ENCODE data around the gene DBR1. TPM values are rescaled to one million over a fixed set of nuclear protein-coding genes. Genes with fewer than 3 reads are reported as not detected.

Gene DBR1
- total and polyA plus RNA-seq, 2 of the 4 experiments (the other 2 are of a cell fraction), result 7.6 to 12.5 TPM

DNA sequence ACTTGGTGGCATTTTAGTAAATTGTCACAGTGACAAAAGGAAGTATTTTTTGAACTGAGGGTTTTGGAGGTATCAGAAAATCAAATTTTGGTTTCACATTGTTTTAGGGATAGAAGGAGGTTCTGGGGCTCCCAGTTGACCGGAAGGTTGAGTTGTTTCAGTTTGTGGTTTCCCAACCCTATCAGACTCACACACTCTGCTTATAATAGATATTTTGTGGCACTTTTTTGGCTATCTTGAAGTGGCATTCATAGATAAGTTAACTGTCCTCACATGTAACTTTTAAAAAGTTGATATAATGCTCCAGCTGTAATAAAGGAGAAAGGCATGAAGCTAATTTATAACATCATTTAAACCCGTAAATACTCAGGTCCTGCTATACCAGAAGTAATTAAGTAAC, 25.1 kb upstream of the DBR1 start:
- no peak overlapping the region for H4K5ac ChIP-seq (ENCODE audit: low read depth, low read length)
- no TSS peak for BruUV-seq (replicated peaks)
- peaks cover 14 to 64% of the 10 kb centered on the region in 2 experiments for H3K79me1 ChIP-seq (ENCODE audit: low read depth in 1 of 2, low read length in 2 of 2)
- CTCF ChIA-PET, result no interaction called here
- ATAC-seq (ENCODE audit: low read depth), result no peak
- TF ChIP-seq MXI1 (IDR thresholded peaks at IDR 0.05; ENCODE audit: borderline replicate concordance, low read depth, low read length) (no peak), CHD1 (IDR thresholded peaks at IDR 0.05; ENCODE audit: low read depth, low read length) (no peak), MAZ (IDR thresholded peaks at IDR 0.05; ENCODE audit: borderline replicate concordance, low read depth, low read length) (no peak)
- no peak overlapping the region for H4K91ac ChIP-seq (ENCODE audit: insufficient read depth, low read depth, low read length)
- H4K8ac ChIP-seq (ENCODE audit: low read depth in 2 of 2, low read length in 2 of 2), result no peak overlapping the region
- H2AK9ac ChIP-seq (replicated peaks; ENCODE audit: low read depth, low read length, poor library complexity), result no peak overlapping the region
- no peak overlapping the region for H3K9ac ChIP-seq (ENCODE audit: low read depth, low read length)
- no peak overlapping the region for H2AK5ac ChIP-seq (ENCODE audit: low read depth, low read length)
- no peak overlapping the region for H3K18ac ChIP-seq (ENCODE audit: low read depth, low read length)
- intact Hi-C loops (cut with micrococcal nuclease) (no loop called here), dilution Hi-C loops (cut with HindIII; ENCODE audit: low sequenced_read_pairs, unreplicated experiment) (no loop called here), in situ Hi-C loops (cut with MboI; ENCODE audit: low sequenced_read_pairs) (no loop called here)
- H3K27ac ChIP-seq (ENCODE audit: insufficient read depth, low read length), result no peak overlapping the region
- H3K56ac ChIP-seq (ENCODE audit: extremely low read depth, insufficient read depth, low read length), result no peak overlapping the region
- H3K4me1 ChIP-seq (ENCODE audit: control insufficient read depth, insufficient read depth, low read length), result no peaks in the 10 kb centered on the region
- H3K36me3 ChIP-seq (ENCODE audit: control insufficient read depth, insufficient read depth, low read length), result no peaks in the 10 kb centered on the region; the same call in 1 of the 2 replicates
- H3K27me3 ChIP-seq (ENCODE audit: control insufficient read depth, insufficient read depth, low read length), result no peaks in the 10 kb centered on the region
- H2AFZ ChIP-seq (replicated peaks; ENCODE audit: low read length, poor library complexity), result no peak overlapping the region
- no peak overlapping the region for H3K4me2 ChIP-seq (ENCODE audit: low read depth, low read length)
- no peaks in the 10 kb centered on the region for H3K9me3 ChIP-seq (ENCODE audit: control insufficient read depth, insufficient read depth, low read length)
- DNase-seq, result no peak
- no peak overlapping the region for H3K14ac ChIP-seq (replicated peaks; ENCODE audit: low read depth, low read length)
- H3K9me1 ChIP-seq (ENCODE audit: insufficient read depth, low read length), result peaks cover 8% of the 10 kb centered on the region
- no peak overlapping the region for H2BK15ac ChIP-seq (ENCODE audit: low read depth, low read length)
- H4K20me1 ChIP-seq (ENCODE audit: insufficient read depth, low read length), result peaks cover 63% of the 10 kb centered on the region
- H3K4me3 ChIP-seq (ENCODE audit: insufficient read depth, low read depth, low read length), result no peak overlapping the region
- H3K23ac ChIP-seq (ENCODE audit: low read depth, low read length), result no peak overlapping the region
- H2BK20ac ChIP-seq (ENCODE audit: low read depth, low read length), result no peak overlapping the region
- H3K4ac ChIP-seq (ENCODE audit: low read depth, low read length), result no peak overlapping the region
- no peak overlapping the region for H2BK120ac ChIP-seq (ENCODE audit: low read depth, low read length)
- no CpG with 5 or more reads among the region's 2 CpGs for WGBS, 2 experiments (ENCODE audit: extremely low coverage in 2 of 2, insufficient read length in 1 of 2)
- POLR2A ChIA-PET (ENCODE audit: unreplicated experiment), result no interaction called here
- H2BK5ac ChIP-seq (ENCODE audit: low read depth, low read length, poor library complexity, severe bottlenecking), result no peak overlapping the region
